Prostate gland (tissue), 2 donors: ENCODE results near the gene ITLN2.

Source experiments
- CTCF ChIP-seq, 4 experiments: fragments of 200-600 bp in 2 of 4; fragments of 450-650 bp in 2 of 4; sonication (generic) in 2 of 4; IDR thresholded peaks; 1 replicate in 3 of 4; 2 replicates in 1 of 4; pipeline ENCODE4 v1.5.1; 2016 to 2019; ENCODE audit warnings: antibody characterized with exemption in 4 of 4, mild to moderate bottlenecking in 2 of 4, moderate library complexity in 2 of 4
- POLR2AphosphoS5 ChIP-seq: sonication (generic); formaldehyde crosslinking; IDR thresholded peaks from one replicate; pipeline ENCODE4 v1.6.1; 2017; ENCODE audit warnings: antibody characterized with exemption

- TF ChIP-seq CTCF (IDR thresholded peaks at IDR 0.05) (no peak), POLR2AphosphoS5 (no peak)
These were observed 8.9 kb upstream of the ITLN2 start for GRCh38 chr1:160963521-160963920.
